ENCODE data around the gene FHIT. TPM values are rescaled to one million over a fixed set of nuclear protein-coding genes. Genes with fewer than 3 reads are reported as not detected.

Gene FHIT
- total RNA-seq, 1 donor from 2014 or later, result 16.6 TPM

DNA sequence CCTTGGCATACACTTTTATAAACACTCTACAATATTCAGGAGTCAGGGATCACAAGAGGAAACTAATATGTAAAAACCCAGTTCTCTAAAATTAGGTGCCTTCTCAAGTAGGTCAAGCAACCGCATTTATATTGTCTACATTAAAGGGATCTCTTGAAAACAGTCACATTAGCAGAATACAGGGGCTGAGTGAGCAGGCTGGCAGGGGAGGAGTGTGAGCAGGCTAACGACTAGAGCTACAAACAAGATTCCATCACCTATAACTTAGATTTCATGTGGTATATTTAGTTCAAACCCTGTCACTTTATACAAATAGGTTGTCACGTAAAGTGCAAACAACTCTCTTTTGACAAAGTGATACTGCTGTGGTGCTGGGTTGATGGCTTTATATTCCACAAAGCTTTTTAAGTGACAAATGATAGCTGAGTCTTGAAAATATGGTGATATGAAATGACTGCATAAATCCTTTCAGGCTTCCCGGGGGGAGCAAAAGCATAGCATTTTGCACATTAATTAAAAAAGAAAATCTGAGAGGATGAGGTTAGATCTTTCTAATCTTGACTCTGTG is 937.9 kb downstream of the FHIT start:
- intact Hi-C loops (cut with DNase I), result no loop called here
- DNase-seq (ENCODE audit: low spot score), result no peak

DNA sequence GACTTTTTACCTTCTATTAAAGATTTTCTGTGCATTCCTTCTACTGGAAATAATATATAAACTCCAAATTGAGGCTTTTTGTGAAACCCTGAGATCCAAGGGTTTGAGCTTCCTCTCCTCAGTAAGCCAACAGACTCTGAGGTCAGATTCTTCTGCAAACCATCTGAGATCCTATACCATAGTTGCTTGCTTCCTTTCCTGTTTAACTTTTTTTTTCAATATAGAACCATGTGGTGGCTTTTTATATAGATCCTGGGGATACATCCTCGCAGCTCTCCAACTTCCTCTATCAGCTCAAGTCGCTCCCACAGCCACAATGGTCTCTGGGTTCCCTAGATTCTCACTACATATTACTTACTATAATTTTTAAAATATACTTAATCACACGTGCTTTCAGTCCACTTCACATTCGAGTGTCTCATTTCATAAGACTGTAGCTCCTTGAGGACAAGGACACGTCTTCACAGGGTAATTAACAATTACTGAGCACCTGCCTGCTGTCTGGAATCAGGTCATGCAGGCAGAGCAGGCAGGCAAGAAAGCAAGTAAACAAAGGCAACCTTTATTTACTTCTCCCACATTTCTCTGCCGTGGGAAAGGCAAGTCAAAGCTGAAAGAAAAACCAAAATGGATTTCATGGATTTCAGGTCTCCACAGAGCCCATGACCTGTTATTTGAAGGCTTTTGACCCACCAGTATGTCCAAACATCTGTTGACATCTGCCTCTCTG is 941.5 kb downstream of the FHIT start:
- no peak for DNase-seq (ENCODE audit: low spot score)
- intact Hi-C loops (cut with DNase I), result no loop called here

DNA sequence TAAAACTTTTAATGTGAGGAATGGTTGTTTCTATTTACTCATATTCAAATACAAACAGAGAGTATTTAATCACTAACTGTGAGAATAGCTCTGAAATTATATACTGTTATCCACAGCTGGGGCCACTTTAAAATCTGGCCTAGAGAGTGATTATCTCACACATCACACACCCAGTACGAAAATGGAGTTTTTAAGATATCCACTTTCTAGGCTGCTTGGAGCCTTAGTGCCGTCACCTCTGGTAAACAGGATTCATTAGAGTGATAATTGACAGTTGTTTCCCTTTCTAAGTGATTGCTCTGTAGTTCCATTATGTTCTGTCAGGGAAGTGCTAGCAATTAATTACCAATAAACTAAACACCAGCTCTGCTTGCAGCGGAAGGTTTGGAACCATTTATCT is 942.4 kb downstream of the FHIT start:
- intact Hi-C loops (cut with DNase I), result no loop called here
- DNase-seq (ENCODE audit: low spot score), result no peak

DNA sequence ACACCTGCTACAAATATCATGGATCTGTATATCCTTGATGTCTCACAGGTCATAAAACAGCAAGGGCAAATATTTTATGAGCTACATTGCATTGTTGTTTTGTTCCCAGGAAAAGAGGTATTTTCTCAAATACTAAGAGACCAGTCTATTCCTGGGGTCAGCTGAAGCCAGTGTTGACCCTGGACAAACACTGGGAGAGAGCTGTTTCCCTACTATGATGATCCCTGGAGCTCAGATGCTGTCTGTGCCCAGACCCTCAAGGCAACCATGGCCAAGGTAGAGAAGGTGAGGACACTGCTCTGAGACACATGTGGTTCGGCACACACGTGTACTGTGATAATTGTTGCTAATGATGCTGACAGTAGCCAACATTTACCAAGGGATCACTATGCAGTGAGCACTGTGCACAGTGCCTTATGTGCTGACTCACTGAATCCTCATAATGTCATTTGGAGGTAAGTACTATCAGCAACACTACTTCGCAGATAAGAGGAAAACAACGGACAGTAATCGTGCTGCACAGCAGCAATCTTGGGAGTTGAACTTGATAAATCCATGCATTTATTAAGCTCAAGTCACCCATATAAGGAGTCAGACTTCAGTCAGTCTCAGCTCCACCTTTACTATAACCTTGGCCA is 943.6 kb downstream of the FHIT start:
- no peak for DNase-seq (ENCODE audit: low spot score)
- intact Hi-C loops (cut with DNase I), result no loop called here

DNA sequence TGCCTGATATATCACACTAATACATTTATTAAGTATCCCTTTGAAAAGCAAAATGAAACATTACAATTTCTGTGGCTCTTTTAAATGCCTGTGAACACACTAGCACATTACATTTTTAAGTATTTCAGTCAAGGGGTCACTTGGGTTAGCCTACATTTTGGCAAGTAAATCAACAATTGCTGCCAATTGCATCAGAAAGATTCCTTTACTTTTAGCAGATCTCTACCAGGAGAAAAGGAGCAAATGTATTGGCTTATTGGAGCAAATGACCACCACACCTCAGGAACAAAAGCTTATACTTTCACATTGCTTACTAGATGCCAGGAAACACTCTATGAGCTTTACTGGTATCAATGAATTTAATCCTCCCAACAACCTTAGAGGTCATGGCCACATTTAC is 947.1 kb downstream of the FHIT start:
- intact Hi-C loops (cut with DNase I), result no loop called here
- DNase-seq (ENCODE audit: low spot score), result no peak

DNA sequence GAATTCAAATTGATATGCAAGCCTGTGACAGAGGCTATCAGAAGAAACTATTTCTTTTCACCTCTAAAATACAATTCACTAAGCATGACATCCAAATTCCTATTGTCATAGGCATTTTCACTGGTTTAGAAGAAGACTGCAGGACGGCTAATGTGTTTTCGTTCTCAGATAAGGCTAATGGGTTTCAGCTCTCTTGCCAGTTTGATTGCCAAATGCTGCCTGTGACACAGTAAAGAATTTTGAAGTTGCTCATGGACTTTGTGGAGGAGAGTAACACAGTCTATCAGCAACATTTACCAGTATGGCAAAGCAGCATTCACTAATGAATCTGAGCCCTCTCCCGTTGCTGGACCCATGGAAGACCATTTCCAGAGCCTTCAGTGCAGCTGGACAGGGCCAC is 948.1 kb downstream of the FHIT start:
- intact Hi-C loops (cut with DNase I), result no loop called here
- DNase-seq (ENCODE audit: low spot score), result no peak

DNA sequence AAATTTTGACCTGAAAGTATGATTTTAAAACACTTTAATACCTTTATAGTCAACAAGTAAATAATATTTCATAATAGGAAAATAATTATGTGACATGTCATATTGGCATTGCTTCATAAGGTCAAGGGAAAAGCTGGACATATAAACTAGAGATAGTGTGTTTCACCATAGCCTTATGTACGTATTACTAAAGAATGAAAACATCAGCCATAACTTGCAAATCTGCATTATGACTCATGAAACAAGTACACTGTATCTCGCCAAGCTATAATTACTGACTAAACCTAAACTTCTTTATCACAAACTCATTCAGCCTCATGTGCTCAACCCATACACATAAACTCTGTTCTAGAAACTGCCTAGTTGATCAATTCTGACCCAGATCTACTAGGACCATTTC is 950.1 kb downstream of the FHIT start:
- intact Hi-C loops (cut with DNase I), result no loop called here

DNA sequence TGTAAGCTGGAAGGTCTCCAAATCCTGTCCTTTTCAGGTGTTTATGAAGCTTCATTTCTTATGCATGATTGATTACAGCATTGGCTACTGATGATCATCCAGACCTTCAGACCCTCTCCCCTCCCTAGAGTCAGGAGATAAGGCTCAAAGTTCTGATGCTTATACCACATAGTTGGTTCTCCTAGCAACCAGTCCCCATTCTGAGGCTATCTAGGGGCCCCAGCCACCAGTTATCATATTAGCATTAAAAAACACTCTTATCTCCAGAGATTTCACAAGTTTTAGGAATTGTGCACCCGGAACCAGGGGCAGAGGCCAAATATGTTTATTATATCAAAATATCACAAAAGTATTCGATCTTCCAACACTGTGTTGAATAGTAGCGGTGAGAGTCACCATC is 953.1 kb downstream of the FHIT start:
- intact Hi-C loops (cut with DNase I), result no loop called here
- no peak for DNase-seq (ENCODE audit: low spot score)

More for the DNA sequence above, 950.1 kb downstream of the FHIT start:
- no peak for DNase-seq (ENCODE audit: low spot score)

DNA sequence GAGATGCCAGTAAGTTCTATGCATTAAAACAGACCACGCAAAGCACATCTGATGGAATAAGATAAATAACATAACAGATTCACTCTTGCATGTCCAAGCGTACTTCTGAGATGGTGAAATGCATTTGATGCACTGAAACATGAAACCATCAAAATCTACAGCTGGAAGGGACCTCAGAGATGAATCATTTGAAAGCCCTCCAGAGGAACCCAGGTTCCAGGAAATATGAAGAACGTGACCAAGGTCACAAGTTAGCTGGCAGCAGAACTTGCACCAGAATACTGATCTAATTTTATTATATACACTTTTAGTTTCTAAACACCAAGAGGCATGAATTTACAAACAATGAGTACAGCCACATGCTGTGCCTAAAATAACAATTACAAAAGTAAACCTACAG is 957.1 kb downstream of the FHIT start:
- no peak for DNase-seq (ENCODE audit: low spot score)
- intact Hi-C loops (cut with DNase I), result no loop called here

DNA sequence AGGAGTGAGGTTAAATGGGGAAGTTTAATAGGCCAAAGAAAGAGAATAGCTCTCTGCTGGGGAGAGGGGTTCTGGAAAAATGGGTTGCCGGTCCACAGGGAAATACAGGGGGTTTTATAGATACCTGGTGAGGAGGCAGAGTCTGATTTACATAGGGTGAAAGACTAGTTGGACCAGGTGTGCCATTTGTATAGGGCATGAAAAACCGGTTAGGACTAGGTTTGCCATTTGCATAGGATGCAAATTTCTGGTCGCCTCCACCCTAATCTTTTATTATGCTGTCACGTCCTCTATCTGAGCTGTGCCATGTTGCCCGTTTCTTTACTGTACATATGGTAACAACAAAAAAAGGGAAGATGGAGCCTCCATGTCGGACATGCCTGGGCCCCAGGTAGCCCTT is 960.1 kb downstream of the FHIT start:
- intact Hi-C loops (cut with DNase I), result no loop called here
- DNase-seq (ENCODE audit: low spot score), result no peak

DNA sequence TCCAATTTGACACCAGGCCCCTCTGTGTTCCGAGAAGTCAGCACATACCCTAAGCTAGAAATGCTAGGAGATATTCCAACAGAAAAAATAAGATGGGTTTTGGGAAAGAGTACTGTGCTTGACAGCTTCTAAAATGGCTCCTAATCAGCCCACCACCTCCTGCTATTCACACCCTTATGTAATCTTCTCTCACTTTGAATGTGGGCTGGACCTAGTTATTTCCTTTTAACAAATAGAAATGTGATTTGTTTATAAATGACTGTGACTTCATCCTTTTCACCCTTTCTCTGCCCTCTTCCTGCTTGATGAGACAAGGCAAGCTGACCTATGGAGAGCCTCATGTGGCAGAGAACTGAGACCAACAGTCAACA is 961.1 kb downstream of the FHIT start:
- intact Hi-C loops (cut with DNase I), result no loop called here
- DNase-seq (ENCODE audit: low spot score), result no peak

DNA sequence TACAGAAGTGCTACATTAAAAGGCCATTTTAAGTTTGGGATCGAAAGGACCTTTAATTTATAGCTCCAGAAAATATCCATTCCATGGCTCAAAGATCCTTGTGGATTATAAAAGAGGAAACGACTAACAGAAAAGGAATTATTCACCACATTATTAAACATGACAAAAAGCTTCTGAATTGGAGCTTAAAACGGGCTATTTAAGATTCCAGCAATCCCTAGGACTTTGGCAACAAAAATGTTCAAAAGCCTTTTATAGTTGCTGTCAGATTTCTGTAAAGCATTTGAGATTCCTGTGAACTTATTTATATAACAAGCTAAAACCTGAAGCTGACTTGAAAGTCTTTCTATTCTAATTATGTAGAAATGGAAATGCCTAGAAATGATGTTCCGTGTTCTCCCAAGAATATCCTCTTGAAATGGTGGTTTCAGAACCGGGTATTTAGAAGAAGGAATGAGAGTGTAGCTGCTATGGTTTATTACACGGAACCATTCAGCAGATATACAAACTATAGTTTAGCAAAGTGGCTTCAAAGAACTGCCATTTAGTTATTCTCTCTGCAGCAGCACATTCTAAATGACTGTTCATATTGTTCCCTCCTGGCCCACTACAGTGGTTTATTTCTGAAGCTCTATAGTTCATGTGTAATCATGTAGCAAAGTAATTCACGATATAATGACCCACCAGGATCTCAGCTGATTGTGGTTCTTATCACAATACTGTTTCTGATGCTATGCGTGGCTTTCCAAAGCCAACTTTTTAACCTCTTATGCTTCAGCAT is 961.7 kb downstream of the FHIT start:
- DNase-seq (ENCODE audit: low spot score), result no peak
- intact Hi-C loops (cut with DNase I), result no loop called here

DNA sequence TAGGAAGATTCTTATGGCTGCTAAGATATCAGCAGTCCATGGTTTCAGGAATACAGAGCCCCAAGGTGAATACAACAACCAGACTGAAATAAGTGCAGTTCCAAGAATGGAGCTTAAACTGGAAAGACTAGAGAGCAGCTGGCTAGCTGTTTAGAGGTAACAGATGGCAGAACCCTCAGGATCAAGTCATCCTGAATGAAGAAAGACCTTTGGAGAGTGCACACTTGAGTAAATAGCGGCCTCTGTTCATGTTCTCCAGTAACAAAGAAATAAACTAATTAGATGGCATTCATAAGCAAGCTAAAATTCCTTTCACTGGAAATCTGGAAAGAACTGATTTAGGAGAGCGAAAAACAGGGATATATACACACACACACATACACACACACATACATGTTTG is 968.4 kb downstream of the FHIT start:
- intact Hi-C loops (cut with DNase I), result no loop called here
- no peak for DNase-seq (ENCODE audit: low spot score)

DNA sequence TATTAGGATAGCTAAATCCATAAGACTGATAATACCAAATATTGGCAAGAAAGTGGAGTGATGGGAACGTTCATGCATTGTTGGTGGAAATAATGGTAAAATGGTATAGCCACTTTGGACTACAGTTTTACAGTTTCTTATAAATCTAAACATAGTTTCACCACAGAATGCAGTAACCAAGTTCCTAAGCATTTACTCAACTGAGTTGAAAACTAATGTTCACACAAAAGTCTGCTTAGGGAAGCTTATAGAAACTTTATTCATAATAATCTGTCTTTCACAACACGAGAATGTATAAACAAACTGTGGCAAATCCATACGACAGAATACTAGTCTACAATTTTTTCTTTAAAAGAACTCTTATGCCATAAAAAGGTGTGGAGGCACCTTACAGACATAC is 969.3 kb downstream of the FHIT start:
- intact Hi-C loops (cut with DNase I), result no loop called here
- DNase-seq (ENCODE audit: low spot score), result no peak

DNA sequence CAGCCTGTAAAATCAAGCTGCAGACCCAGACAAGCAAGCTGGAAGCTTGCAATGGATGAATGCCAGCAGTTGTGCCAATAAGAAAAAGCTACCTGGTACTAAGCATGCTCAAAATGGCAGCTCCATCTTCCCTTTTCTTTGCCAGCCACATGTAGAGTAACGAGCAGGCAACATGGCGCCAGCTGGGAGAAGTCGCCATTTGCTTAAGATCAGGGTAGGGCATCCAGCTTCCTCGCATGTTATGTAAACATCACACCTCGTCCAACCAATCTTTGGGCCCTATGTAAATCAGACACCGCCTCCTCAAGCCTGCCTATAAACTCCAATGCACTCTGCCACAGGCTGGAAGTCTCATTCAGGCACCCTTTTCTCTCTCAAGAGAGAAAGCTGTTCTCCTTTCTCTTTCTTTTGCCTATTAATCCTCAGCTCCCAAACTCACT is 973.9 kb downstream of the FHIT start:
- DNase-seq (ENCODE audit: low spot score), result no peak
- intact Hi-C loops (cut with DNase I), result no loop called here

DNA sequence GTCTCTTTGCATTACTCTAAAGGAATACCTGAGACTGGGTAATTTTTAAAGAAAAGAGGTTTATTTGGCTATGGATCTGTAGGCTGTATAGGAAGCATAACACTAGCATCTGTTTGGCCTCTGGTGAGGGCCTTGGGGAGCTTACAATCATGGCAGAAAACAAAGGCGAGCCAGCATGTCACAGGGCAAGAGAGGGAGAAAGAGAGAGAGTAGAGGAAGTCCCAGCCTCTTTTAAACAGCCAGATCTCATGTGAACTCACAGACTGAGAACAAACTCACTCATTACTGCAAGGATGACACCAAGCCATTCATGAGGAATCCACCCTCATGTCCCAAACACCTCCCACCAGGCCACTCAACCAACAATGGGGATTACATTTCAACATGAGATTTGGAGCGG is 974.6 kb downstream of the FHIT start:
- intact Hi-C loops (cut with DNase I), result no loop called here
- no peak for DNase-seq (ENCODE audit: low spot score)

DNA sequence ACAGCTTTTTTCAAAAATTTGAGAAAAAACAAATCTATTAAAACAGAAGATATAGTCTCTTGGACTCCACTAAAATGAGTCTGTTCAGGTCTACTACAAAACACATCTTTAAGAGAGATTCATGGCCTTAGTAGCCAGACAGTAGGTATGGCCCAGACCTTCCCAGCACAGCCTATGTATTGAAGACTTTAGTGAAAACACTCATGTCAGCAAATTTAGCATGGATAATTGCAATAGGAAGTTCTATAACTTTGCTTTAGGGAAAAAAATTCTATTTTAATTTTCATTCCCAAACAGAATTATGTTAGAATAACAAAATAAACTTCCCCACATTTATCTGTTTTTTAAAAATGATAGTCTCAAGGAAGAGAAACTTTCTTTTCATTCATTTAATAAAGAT is 976.6 kb downstream of the FHIT start:
- no peak for DNase-seq (ENCODE audit: low spot score)
- intact Hi-C loops (cut with DNase I), result no loop called here

DNA sequence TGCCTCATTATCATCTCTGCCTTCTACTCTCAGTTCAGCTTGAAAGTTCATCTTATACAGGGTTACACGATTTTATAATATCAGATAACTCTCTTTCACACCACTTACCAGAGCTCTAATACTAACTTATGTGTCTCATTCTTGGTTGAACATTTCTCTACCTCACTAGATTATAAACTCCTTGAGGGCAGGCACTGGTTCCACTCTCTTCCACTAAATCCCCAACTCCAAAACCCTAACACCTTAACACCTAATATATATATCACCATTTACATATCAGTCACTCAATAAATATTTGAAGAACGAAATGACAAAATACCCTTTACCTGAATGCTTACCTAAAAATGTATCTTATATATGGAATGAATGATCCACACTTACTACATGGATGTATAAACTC is 977.2 kb downstream of the FHIT start:
- DNase-seq (ENCODE audit: low spot score), result no peak
- intact Hi-C loops (cut with DNase I), result no loop called here

DNA sequence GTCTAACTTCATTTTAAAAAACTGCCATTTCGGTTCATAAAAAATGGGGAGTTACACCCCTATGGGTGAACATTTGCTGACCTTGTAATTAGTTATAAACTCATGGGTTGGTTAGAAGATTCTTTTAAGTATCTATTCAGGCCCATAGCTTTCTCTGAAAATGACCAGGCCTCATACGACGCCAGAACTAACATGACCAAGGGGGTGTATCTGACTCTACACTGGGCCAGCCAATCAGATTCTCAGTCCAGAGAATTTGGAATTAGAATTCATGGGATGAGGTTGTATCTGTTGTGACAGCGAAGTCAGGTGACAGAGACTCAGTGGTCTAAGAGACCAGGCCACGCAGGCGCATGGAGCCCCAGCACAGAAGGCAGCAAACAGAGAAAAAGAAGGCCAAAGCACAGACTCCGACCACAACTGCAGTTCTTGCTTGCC is 981.4 kb downstream of the FHIT start:
- no peak for DNase-seq (ENCODE audit: low spot score)
- intact Hi-C loops (cut with DNase I), result no loop called here

DNA sequence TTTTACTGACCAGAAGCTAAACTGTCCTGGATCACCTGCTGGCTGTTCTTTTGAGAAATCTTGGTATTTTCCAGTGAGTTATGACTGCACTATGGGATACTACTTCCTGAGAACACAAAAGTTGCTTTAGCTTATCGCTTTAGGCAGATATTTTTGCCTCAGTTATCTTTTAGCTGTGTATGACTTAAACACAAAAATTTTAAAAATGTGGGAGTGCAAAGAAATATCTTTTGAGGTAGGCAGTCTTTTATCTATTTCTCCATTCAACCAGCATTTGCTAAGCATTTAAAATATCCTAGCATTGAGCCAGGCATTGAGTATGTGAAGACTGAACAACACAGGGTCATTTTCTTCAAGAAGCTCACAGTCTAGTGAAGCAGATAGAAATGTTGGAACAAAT is 981.9 kb downstream of the FHIT start:
- intact Hi-C loops (cut with DNase I), result no loop called here
- DNase-seq (ENCODE audit: low spot score), result no peak

DNA sequence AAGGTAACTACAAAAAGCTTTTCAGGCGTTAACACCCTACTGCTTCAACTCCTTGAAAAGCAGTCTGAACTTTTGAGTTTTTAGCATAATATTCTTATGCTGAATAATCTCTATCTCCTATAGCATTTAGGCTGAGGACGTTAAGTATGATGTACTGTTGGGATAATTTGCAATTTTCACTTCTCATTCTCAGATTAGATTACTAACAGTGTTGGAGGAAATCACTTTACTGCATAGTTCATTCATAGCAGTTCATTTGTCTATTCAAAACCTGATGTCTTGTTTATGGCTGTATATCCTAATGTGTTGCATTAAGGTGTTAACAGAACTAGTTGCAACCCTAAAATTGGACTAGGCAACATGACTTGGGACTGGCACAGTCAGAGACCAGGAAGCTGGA is 983.1 kb downstream of the FHIT start:
- intact Hi-C loops (cut with DNase I), result no loop called here
- no peak for DNase-seq (ENCODE audit: low spot score)
